Endometrium (tissue), 2 donors: ENCODE measurements around the gene PTCD2.
"Not testable (repeated sequence)": the region's sequence is repeated elsewhere in the genome, so short reads cannot be mapped to it uniquely, and the experiment has no call there.

Experiments
- FAIRE-seq: peaks from 2 replicates; lab custom pipeline; 2012; peaks lifted over from hg19 to GRCh38; lab: Jason Lieb, UNC
- donor health status: control.
- donor health status: control.

Gene PTCD2

DNA sequence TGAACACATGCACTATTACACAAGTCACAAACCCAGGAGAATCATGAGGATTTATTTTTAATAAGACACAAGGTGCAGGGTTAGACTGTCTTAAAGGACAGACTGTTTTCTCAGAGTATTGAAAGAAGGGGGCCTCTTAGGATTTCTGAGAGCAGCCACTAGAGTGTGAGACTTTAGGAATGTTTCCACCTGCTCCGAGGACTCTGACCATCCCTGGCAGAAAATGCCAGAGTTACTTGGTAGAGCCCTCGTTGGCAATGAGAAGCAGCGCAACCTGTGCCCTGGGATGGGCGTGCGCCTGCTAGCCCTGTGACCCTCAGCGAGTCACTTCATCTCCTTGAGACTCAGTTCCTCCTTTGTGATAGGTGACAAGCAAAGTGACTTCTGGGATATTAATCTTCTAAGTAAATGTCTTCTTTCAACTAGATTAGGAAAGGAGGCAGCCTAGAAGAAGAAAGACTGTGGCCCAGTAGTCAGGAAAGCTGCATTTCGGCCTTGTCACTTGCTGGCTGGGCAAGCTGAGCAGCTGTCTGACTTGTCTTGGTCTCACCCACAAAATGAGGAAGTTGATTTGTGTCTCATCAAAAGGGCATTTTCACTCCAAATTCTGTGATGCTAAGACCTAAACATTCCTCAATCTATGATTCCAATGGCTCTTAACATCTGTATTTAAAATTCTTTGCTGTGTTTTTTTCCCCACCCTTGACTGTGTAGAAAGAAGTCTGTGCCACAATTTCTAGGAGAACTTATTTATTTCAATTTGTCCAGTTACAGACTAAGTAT lies 60.5 kb downstream of the PTCD2 start:
- FAIRE-seq: no peak

DNA sequence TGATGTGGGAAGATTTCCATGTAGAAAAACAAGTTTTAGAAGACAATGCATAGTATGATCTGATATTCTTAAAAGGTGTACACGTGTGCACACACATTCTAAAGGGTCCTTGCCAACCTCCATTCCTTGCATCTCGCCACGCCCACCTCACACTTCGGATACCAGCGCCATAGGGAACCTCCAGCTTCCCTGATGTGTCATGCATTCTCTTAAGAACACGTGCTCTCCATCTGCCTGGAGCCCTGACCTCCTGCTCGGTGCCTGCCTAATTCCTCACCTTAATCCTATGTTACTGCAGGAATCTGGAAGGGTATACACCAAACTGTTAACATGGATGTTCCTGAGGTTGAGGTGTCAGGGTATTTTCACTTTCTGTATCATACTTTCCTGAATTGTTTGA lies 63.1 kb downstream of the PTCD2 start:
- no peak for FAIRE-seq

- no peak for FAIRE-seq
Measured at GRCh38 chr5:72383726-72384125, 63.6 kb downstream of the PTCD2 start.

- no peak for FAIRE-seq
Measured at GRCh38 chr5:72386639-72387038, 66.5 kb downstream of the PTCD2 start.

- no peak for FAIRE-seq
Measured at GRCh38 chr5:72387985-72388384, 67.8 kb downstream of the PTCD2 start.

- FAIRE-seq: no peak
Measured at GRCh38 chr5:72388646-72389045, 68.5 kb downstream of the PTCD2 start.

GRCh38 chr5:72390836-72391235 lies 70.7 kb downstream of the PTCD2 start:
- FAIRE-seq: no peak

DNA sequence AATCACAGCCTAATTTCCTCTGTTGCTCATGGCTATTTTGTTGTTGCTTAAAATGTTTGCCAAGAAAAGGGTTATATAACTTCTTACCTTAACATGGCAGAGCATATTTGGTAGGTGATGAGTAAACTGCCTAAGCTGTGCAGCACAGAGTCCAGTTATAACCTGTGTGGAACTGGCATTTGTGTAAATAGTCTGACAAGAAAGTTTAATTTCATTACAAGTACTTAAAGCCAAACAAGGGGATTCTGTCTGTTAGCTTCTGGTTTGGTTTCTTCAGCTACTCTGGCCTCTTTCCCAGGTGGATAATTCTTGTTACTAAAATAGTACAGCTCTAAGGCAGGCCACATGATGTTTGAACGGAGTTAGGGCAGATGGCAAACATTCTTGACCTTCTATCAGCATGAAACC lies 72.2 kb downstream of the PTCD2 start:
- no peak for FAIRE-seq

- no peak for FAIRE-seq
Measured at GRCh38 chr5:72393052-72393451, 72.9 kb downstream of the PTCD2 start.

DNA sequence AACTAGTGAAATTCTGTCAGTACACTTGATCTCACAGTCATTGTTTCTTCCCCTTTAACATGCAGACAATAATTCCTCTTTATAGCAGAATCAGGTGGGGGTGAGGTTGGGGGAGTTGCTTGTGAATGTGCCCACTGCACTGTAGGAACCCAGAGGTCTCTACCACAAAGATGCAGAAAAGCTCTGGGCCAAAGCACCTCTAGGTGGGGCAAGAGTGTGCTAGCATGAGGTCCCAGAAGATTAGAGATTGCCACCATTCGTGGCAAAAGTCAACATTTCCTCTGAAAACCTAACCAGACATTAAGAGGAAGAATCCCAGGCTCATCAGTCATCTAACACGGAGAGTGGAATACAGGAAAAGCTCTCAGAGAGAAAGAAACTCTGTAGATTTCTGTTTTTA lies 74.5 kb downstream of the PTCD2 start:
- no peak for FAIRE-seq

- no peak for FAIRE-seq
Measured at GRCh38 chr5:72397836-72398235, 77.7 kb downstream of the PTCD2 start.

- no peak for FAIRE-seq
Measured at GRCh38 chr5:72400950-72401349, 80.8 kb downstream of the PTCD2 start.

DNA sequence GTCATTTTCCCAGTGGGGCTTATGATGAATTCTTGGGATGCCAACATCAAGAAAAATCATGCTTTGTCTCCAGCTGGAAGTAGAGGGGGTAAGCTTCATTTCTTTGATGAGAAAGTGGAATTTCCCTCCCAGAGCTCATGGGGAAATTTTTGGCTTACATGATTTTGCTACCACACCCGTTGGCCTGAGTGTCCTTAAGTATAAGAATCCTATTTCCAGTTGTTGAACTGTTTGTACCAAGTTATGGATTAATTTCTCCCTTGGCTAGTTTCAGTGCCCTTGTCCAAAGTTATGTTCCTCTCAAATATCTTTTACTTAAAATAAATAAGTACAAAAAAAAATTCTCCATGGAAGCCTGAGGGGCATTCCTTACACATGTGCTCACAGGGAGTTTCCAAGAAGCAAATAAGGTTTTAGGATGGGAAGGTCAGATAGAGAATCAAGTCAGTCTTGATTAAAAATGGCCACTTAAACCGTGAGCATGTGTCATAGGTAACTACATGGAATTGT lies 82.3 kb downstream of the PTCD2 start:
- no peak for FAIRE-seq

DNA sequence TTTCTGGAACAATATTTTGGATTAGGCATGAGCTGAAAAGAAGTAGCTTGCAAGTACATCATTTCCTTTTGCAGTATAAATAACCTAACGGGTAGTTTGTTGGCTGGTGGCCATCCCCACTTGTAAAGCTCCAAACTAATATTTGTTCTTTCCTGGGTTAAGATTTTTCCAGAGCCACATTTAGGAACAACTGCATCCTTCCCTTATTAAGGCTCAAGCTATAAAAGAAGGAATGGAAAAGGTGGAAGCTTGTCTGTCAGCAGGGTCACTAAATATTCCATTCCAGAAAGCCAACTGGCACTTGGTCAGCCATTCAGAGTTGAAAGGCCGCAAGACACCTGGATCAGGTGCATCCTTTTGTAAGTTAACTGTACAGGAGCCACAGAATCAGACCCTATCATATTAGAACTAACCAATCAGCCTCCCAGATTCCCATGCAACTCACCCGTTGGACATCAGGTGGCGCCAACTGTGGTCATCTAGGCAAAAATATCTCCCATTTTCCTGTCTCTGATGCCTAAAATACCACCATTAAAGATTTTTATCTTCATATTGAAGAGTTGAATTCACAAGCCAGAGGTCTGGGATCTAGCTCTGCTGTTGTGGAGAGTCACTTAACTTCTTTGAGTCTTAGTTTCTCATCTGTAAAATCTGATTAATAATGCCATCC lies 82.9 kb downstream of the PTCD2 start:
- no peak for FAIRE-seq

GRCh38 chr5:72404771-72405170 lies 84.6 kb downstream of the PTCD2 start:
- not testable (repeated sequence) for FAIRE-seq

DNA sequence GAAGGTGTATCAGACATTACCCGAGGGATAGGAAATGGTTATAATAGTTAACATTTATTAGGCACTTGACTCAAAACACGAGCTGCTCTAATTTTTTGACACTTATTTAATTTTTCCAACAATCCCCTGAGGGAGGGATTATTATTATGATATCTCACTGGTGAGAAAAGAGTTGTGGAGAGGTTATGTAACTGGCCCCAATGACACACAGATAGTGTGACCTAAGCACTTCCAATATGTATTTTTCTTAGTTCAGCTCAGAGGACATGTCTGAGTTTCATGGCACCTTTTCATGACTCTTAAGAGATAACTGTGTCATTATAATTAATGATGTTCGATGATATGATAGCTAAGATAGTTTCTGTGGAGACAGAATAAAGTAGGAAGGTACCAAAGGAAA lies 86.9 kb downstream of the PTCD2 start:
- FAIRE-seq: no peak

- FAIRE-seq: no peak
Measured at GRCh38 chr5:72407541-72407940, 87.4 kb downstream of the PTCD2 start.

DNA sequence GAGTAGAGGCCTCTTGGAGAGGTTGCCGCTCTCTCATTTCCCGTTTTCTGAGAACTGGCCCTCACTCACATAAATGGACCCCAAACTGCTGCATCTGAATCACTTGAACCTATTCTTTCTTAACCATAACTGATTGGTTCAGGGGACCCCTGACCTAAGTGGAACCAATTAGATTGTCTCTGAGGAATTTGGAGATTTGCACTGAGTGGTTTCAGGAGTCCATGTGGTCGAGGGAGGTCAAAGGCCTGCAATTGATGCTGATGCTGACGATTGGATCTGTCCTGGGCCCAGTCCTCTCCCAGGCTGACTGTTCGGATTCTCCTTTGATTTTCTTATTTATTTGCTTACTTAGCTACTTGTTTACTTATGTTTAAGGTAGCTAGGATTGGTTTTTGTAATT lies 88.0 kb downstream of the PTCD2 start:
- FAIRE-seq: no peak

GRCh38 chr5:72408603-72409002 lies 88.4 kb downstream of the PTCD2 start:
- no peak for FAIRE-seq

GRCh38 chr5:72410688-72411295 lies 90.6 kb downstream of the PTCD2 start:
- FAIRE-seq: no peak

- FAIRE-seq: no peak
Measured at GRCh38 chr5:72412283-72413055, 92.3 kb downstream of the PTCD2 start.

GRCh38 chr5:72415616-72416325 lies 95.6 kb downstream of the PTCD2 start:
- no peak for FAIRE-seq
